Measurements from ENCODE around the gene CXorf66.

DNA sequence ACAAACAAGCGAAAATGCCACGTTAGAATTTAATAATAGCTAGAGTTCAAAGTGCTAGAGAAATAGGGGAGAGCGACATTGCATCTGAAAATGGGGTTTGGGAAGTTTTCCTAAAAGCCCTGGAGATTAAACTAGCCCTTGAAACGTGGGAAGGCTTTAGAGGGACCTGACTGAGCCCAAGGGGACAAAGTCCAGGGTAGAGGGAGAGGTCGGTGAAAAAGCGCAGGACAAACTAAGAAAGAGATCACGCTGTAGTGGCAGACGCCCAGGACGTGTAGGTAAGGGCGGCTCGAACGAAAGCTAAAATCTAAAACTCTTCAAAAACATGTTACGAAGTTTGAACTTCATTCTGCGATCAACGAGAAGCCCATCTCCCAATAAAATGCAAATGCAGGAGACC lies 31.4 kb downstream of the CXorf66 start:
- TF ChIP-seq, protein P1, sequence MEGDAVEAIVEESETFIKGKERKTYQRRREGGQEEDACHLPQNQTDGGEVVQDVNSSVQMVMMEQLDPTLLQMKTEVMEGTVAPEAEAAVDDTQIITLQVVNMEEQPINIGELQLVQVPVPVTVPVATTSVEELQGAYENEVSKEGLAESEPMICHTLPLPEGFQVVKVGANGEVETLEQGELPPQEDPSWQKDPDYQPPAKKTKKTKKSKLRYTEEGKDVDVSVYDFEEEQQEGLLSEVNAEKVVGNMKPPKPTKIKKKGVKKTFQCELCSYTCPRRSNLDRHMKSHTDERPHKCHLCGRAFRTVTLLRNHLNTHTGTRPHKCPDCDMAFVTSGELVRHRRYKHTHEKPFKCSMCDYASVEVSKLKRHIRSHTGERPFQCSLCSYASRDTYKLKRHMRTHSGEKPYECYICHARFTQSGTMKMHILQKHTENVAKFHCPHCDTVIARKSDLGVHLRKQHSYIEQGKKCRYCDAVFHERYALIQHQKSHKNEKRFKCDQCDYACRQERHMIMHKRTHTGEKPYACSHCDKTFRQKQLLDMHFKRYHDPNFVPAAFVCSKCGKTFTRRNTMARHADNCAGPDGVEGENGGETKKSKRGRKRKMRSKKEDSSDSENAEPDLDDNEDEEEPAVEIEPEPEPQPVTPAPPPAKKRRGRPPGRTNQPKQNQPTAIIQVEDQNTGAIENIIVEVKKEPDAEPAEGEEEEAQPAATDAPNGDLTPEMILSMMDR (IDR thresholded peaks at IDR 0.05): no peak
- no peak for TF ChIP-seq EZH2 (IDR thresholded peaks at IDR 0.05)
- no peak for TF ChIP-seq EZH2phosphoT487 (IDR thresholded peaks at IDR 0.05)

All from neural progenitor cell (in vitro differentiated cells).